Body of pancreas (tissue), 4 donors: ENCODE results near the gene FIZ1.

Experiments used
- POLR2A ChIP-seq, 3 donors: fragments of 450-650 bp; IDR thresholded peaks; one replicate each; pipeline ENCODE4 v1.6.1; 2016; ENCODE audit warnings: antibody characterized with exemption in 3 of 3, mild to moderate bottlenecking in 2 of 3
- TF ChIP-seq, protein P1 (sequence below), 7 experiments: fragments of 450-650 bp in 4 of 7; fragments of 200-600 bp in 3 of 7; sonication (generic) in 3 of 7; IDR thresholded peaks; one replicate each; pipeline ENCODE4 v1.5.1; 2016 to 2019; ENCODE audit warnings: antibody characterized with exemption in 7 of 7

DNA sequence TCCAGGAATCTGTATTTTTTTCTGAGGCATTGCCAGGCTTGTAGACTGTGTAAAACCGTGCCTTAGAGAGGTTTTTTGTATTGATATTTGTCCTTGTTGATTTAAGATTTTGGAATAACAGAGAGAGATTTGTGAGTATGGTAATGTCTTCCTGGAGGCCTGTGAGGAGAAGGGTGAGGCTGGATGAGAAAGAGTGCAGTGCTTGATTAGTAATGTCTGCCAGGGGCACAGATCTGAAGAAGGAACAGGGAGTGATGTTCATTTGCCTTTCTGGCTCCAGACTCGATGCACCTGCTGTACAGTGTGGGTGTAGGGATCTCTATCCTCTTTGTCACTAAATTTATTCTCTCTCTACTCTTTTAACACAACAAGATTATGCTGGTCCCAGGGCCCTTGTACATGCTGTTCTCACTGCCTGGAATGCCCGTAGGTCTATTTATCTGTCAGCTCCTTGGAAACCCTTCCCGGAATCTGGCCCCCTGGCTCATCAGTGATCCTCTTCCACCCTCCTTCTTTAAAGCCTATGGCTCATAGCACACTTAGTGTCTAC lies 4.2 kb downstream of the FIZ1 start:
- TF ChIP-seq, protein P1, sequence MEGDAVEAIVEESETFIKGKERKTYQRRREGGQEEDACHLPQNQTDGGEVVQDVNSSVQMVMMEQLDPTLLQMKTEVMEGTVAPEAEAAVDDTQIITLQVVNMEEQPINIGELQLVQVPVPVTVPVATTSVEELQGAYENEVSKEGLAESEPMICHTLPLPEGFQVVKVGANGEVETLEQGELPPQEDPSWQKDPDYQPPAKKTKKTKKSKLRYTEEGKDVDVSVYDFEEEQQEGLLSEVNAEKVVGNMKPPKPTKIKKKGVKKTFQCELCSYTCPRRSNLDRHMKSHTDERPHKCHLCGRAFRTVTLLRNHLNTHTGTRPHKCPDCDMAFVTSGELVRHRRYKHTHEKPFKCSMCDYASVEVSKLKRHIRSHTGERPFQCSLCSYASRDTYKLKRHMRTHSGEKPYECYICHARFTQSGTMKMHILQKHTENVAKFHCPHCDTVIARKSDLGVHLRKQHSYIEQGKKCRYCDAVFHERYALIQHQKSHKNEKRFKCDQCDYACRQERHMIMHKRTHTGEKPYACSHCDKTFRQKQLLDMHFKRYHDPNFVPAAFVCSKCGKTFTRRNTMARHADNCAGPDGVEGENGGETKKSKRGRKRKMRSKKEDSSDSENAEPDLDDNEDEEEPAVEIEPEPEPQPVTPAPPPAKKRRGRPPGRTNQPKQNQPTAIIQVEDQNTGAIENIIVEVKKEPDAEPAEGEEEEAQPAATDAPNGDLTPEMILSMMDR (IDR thresholded peaks at IDR 0.05) = no peak
- TF ChIP-seq POLR2A (IDR thresholded peaks at IDR 0.05) = no peak
